Activated CD4-positive, alpha-beta memory T cell treated with anti-CD3 and anti-CD28 coated beads for 36 hours (primary cell): ENCODE measurements around the gene PTPN20. TPM values are rescaled to one million over a fixed set of nuclear protein-coding genes. Genes with fewer than 3 reads are reported as not detected.
A peak's percentile ranks its signal among the peaks of the same experiment; 100 is the strongest.

Experiments
- CTCF ChIA-PET: fragments of 350-600 bp; sonication (Branson Sonifier 250); formaldehyde crosslinking; loops from one replicate; lab custom pipeline; 2021; ENCODE audit warnings: antibody characterized with exemption, inconsistent platforms; lab: Charles Lee
- POLR2A ChIA-PET: fragments of 350-600 bp; sonication (Branson Sonifier 250); formaldehyde crosslinking; loops from one replicate; lab custom pipeline; 2021; ENCODE audit warnings: antibody characterized with exemption; lab: Charles Lee
- DNase-seq: peaks from one replicate; pipeline ENCODE4 v3.0.0-alpha.2; 2020
- H3K27ac Mint-ChIP-seq: one replicate; pipeline ENCODE4 v1.8.0; 2021; ENCODE audit warnings: mixed read lengths
- H3K27me3 Mint-ChIP-seq: one replicate; pipeline ENCODE4 v1.8.0; 2021; ENCODE audit warnings: mixed read lengths
- H3K36me3 Mint-ChIP-seq: one replicate; pipeline ENCODE4 v1.8.0; 2021; ENCODE audit warnings: mixed read lengths
- H3K4me1 Mint-ChIP-seq: one replicate; pipeline ENCODE4 v1.8.0; 2021; ENCODE audit warnings: low read depth, mixed read lengths
- H3K4me3 Mint-ChIP-seq: one replicate; pipeline ENCODE4 v1.8.0; 2021; ENCODE audit warnings: mild to moderate bottlenecking, mixed read lengths
- H3K9me3 Mint-ChIP-seq: one replicate; pipeline ENCODE4 v1.8.0; 2021; ENCODE audit warnings: mixed read lengths
- intact Hi-C: fragments of 100-400 bp; cut with micrococcal nuclease; formaldehyde crosslinking; loops from one replicate; pipeline ENCODE4 v1.15.1; 2023
- total RNA-seq, 2 experiments: library from RNA; stranded (reverse); gene quantifications; one replicate each; pipeline ENCODE4 v1.2.3, GENCODE V29; 2021

Gene PTPN20
- total RNA-seq, 2 experiments from 2014 or later, result 1.4 to 1.5 TPM

GRCh38 chr10:47047577-47048525 lies 136.6 kb downstream of the PTPN20 start:
- CTCF ChIA-PET, result interaction anchor here (0.6 to 8.8 kb wide), 51 partner anchors 10 to 829 kb away, joined by 3 to 369 read pairs (median 4); partner anchors contain the start of gene GDF2
- peak; percentile 87 for DNase-seq
- H3K36me3 Mint-ChIP-seq, result no peaks in the 10 kb centered on the region
- H3K4me1 Mint-ChIP-seq, result peaks cover 20% of the 10 kb centered on the region
- no peaks in the 10 kb centered on the region for H3K9me3 Mint-ChIP-seq
- no peak overlapping the region for H3K27ac Mint-ChIP-seq
- intact Hi-C loops, result loop anchor here (1.0 kb wide), 2 partner anchors 264 to 292 kb away; no protein-coding TSS in a partner anchor
- POLR2A ChIA-PET, result interaction anchor here (1.2 kb wide), 1 partner anchor 264 kb away, joined by 7 read pairs; no protein-coding TSS in a partner anchor
- H3K4me3 Mint-ChIP-seq, result no peak overlapping the region
- no peaks in the 10 kb centered on the region for H3K27me3 Mint-ChIP-seq

DNA sequence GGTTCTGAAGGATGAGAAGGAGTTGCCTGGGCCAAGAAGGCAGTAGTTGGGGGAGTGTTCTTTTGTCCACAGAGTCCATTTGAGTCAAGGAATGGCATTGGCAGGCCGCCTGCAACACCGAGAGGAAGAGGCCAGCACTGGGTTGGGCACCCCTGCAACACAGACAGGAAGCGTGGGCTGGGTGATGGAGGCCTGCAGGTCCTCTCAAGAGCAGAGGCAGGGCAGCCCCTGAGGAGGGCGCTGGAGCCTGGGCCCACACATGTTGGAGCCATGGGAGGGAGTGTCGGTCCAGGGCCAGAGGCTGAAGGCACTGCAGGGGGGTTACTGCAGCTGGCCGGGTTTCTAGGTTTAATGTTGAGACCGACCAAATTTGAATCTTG lies 137.3 kb downstream of the PTPN20 start:
- Mint-ChIP-seq H3K27ac (no peak overlapping the region), H3K4me3 (no peak overlapping the region), H3K27me3 (no peaks in the 10 kb centered on the region), H3K36me3 (no peaks in the 10 kb centered on the region), H3K9me3 (no peaks in the 10 kb centered on the region), H3K4me1 (peaks cover 20% of the 10 kb centered on the region)
- ChIA-PET POLR2A (no interaction called here), CTCF (interaction anchor here (0.7 to 8.8 kb wide), 27 partner anchors 11 to 357 kb away, joined by 3 to 369 read pairs (median 5); no protein-coding TSS in a partner anchor)
- DNase-seq, result peak; percentile 57
- intact Hi-C loops, result no loop called here

- Mint-ChIP-seq H3K4me1 (peaks cover 20% of the 10 kb centered on the region), H3K27me3 (no peaks in the 10 kb centered on the region), H3K27ac (no peak overlapping the region), H3K36me3 (no peaks in the 10 kb centered on the region), H3K9me3 (no peaks in the 10 kb centered on the region), H3K4me3 (no peak overlapping the region)
- POLR2A ChIA-PET, result no interaction called here
- DNase-seq, result no peak
- intact Hi-C loops, result no loop called here
- CTCF ChIA-PET, result interaction anchor here (0.7 to 8.8 kb wide), 8 partner anchors 12 to 296 kb away, joined by 3 to 369 read pairs (median 4); no protein-coding TSS in a partner anchor
These were observed 138.0 kb downstream of the PTPN20 start for GRCh38 chr10:47049056-47049851.

DNA sequence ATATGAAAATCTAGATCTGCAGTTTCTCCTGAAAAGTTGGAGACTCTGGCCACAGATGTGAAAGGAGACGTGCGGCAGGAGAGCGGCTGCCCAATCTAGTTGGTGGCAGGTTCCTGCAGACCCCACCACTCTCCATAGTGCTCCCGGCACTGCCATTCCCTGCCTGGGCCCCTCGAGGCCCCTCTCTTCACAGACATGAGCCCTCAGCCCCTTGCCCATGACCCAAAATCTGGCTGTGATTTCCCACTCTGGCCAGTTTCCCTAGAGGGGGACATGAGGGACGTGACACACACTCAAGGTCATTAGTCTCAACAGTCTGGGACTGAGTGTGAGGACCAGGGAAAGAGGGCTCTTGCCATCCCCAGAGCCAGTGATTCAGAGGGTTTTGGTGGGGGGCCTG lies 138.7 kb downstream of the PTPN20 start:
- intact Hi-C loops, result no loop called here
- ChIA-PET CTCF (interaction anchor here (0.9 to 8.8 kb wide), 3 partner anchors 25 to 290 kb away, joined by 4 to 369 read pairs (median 39); no protein-coding TSS in a partner anchor), POLR2A (no interaction called here)
- Mint-ChIP-seq H3K4me3 (no peak overlapping the region), H3K36me3 (no peaks in the 10 kb centered on the region), H3K4me1 (peaks cover 20% of the 10 kb centered on the region), H3K27ac (no peak overlapping the region), H3K9me3 (no peaks in the 10 kb centered on the region), H3K27me3 (no peaks in the 10 kb centered on the region)
- DNase-seq, result peak; percentile 4

DNA sequence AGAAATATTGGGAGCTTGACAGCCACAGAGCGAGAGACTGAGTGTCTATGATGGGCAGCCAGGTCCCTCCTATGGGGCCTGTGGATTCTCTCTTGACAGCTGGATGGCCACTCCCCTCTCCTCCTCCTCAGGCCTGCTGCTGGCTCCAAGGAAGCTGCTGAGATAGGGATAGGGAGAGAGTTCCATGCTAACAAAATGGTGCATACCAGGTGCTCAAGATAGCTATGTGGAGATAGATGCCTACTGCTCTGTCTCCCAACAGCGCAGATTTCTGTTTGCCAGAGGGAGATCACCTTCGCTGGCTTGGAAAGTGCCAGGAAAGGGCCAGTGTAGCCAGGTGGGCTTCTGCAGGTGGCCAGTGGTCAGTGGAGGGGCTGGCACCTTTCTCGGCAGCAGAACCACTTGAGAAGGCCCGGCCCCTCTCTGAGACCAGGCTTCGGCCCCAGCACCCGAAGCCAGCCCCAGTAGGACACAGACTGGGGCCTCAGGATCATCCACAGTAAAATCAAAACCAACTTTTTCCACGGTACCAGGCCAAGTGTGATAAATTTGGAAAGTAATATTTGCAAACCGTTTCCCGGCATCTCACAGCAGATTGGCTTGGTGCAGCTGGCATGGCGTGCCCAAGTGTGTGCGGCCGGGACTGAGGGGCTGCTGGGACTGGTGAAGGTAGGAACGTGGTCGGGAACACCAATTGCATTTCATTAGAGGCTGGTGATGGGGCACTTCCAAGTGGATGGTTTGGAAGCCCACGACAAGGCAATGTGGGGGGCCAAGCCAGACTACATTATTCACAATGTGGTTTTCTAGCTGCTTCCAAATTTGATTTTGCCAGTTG lies 139.6 kb downstream of the PTPN20 start:
- no peaks in the 10 kb centered on the region for H3K27me3 Mint-ChIP-seq
- no peak overlapping the region for H3K27ac Mint-ChIP-seq
- no peak for DNase-seq
- ChIA-PET CTCF (interaction anchor here (1.1 to 8.8 kb wide), 2 partner anchors 10 to 261 kb away, joined by 5 to 369 read pairs; no protein-coding TSS in a partner anchor), POLR2A (no interaction called here)
- intact Hi-C loops, result no loop called here
- H3K9me3 Mint-ChIP-seq, result no peaks in the 10 kb centered on the region
- H3K4me3 Mint-ChIP-seq, result no peak overlapping the region
- no peaks in the 10 kb centered on the region for H3K36me3 Mint-ChIP-seq
- H3K4me1 Mint-ChIP-seq, result peaks cover 20% of the 10 kb centered on the region

DNA sequence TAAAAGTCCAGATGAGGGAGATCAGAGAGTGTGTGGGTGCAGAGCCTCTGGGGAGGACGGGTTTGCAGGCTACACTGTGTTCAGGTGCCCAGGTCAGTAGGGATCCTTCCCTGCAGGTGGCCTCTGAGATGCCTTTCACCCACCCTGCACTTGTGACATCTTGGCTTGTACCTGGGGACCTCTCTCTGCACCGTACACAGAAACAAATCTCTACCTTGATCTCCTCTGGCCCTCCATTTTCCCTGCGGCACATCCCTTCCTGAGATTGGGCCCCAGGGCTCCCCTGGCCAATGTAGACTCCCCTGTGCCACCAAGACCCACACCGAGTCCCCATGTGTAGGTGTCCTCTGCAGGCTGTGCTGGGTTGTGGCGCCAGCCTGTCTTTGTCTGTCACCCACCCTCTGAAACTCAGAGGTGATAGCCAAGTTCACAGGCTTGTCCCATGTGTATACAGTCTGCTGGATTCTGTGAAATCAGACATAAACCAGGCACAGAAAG lies 140.6 kb downstream of the PTPN20 start:
- no peak overlapping the region for H3K4me3 Mint-ChIP-seq
- no peaks in the 10 kb centered on the region for H3K9me3 Mint-ChIP-seq
- POLR2A ChIA-PET, result no interaction called here
- no peak overlapping the region for H3K27ac Mint-ChIP-seq
- CTCF ChIA-PET, result interaction anchor here (1.1 to 8.8 kb wide), 2 partner anchors 9 to 260 kb away, joined by 5 to 369 read pairs; no protein-coding TSS in a partner anchor
- intact Hi-C loops, result no loop called here
- peaks cover 20% of the 10 kb centered on the region for H3K4me1 Mint-ChIP-seq
- H3K36me3 Mint-ChIP-seq, result no peaks in the 10 kb centered on the region
- DNase-seq, result no peak
- H3K27me3 Mint-ChIP-seq, result no peaks in the 10 kb centered on the region
